Mesenchymal stem cell (in vitro differentiated cells and primary cell): ENCODE results near the gene C6orf132.

Experiments
- DNase-seq: peaks from one replicate; pipeline ENCODE4 v3.0.0-alpha.2; 2013
- H2AFZ ChIP-seq: one replicate; pipeline ENCODE4 v1.6.1; 2013; ENCODE audit warnings: low read depth, mild to moderate bottlenecking, control low read depth, inconsistent platforms, low read length, moderate library complexity
- H2AK5ac ChIP-seq: 2 replicates; pipeline ENCODE4 v1.6.1; 2013; ENCODE audit warnings: low read length, moderate library complexity, mild to moderate bottlenecking, inconsistent platforms; ENCODE audit not compliant: severe bottlenecking
- H2BK120ac ChIP-seq: one replicate; pipeline ENCODE4 v1.6.1; 2013; ENCODE audit warnings: low read depth, mild to moderate bottlenecking, inconsistent platforms, low read length, moderate library complexity
- H2BK12ac ChIP-seq, 2 experiments: one replicate each; pipeline ENCODE4 v1.6.1; 2013; ENCODE audit warnings: inconsistent platforms in 2 of 2, low read length in 2 of 2, mild to moderate bottlenecking in 2 of 2, moderate library complexity in 2 of 2, control low read depth in 1 of 2
- H2BK15ac ChIP-seq: one replicate; pipeline ENCODE4 v1.6.1; 2013; ENCODE audit warnings: mild to moderate bottlenecking, low read depth, inconsistent platforms; ENCODE audit not compliant: poor library complexity, severe bottlenecking
- H2BK5ac ChIP-seq: 2 replicates; pipeline ENCODE4 v1.6.1; 2013; ENCODE audit warnings: low read depth, mild to moderate bottlenecking, low read length, control low read depth, inconsistent platforms; ENCODE audit not compliant: poor library complexity, severe bottlenecking
- H3K14ac ChIP-seq, 2 experiments: one replicate each; pipeline ENCODE4 v1.6.1; 2013; ENCODE audit warnings: inconsistent platforms in 2 of 2, low read length in 2 of 2, control low read depth in 1 of 2, mild to moderate bottlenecking in 1 of 2, moderate library complexity in 1 of 2
- H3K18ac ChIP-seq, 2 experiments: one replicate each; pipeline ENCODE4 v1.6.1; 2013; ENCODE audit warnings: inconsistent platforms in 2 of 2, low read length in 2 of 2, control low read depth in 1 of 2, low read depth in 1 of 2, mild to moderate bottlenecking in 1 of 2
- H3K23ac ChIP-seq, 2 experiments: one replicate each; pipeline ENCODE4 v1.6.1; 2013; ENCODE audit warnings: inconsistent platforms in 2 of 2, low read length in 2 of 2, mild to moderate bottlenecking in 2 of 2, moderate library complexity in 2 of 2, control low read depth in 1 of 2
- H3K27ac ChIP-seq: 2 replicates; pipeline ENCODE4 v1.5.1; 2013; ENCODE audit warnings: mild to moderate bottlenecking, moderate library complexity, low read length, control low read depth, inconsistent platforms; ENCODE audit not compliant: poor library complexity, severe bottlenecking
- H3K27me3 ChIP-seq, 2 experiments: 2 replicates each; pipeline versions ENCODE4 v1.6.1 to v1.7.0; 2013; ENCODE audit warnings: low read length in 2 of 2, mild to moderate bottlenecking in 2 of 2, moderate library complexity in 2 of 2, control low read depth in 1 of 2, inconsistent platforms in 1 of 2; ENCODE audit not compliant: control insufficient read depth in 1 of 2, insufficient read depth in 1 of 2
- H3K36me3 ChIP-seq, 2 experiments: 2 replicates each; pipeline versions ENCODE4 v1.6.1 to v1.7.0; 2013; ENCODE audit warnings: low read length in 2 of 2, control low read depth in 1 of 2, inconsistent platforms in 1 of 2, low read depth in 1 of 2, mild to moderate bottlenecking in 1 of 2; ENCODE audit not compliant: insufficient read depth in 2 of 2, control insufficient read depth in 1 of 2
- H3K4ac ChIP-seq, 2 experiments: one replicate each; pipeline ENCODE4 v1.6.1; 2013; ENCODE audit warnings: inconsistent platforms in 2 of 2, low read length in 2 of 2, mild to moderate bottlenecking in 2 of 2, moderate library complexity in 2 of 2, control low read depth in 1 of 2, low read depth in 1 of 2
- H3K4me1 ChIP-seq: 2 replicates; pipeline ENCODE4 v1.6.1; 2013; ENCODE audit warnings: low read depth, low read length, control low read depth; ENCODE audit not compliant: control insufficient read depth, insufficient read depth
- H3K4me2 ChIP-seq: 2 replicates; pipeline ENCODE4 v1.6.1; 2013; ENCODE audit warnings: low read length, mild to moderate bottlenecking, inconsistent platforms; ENCODE audit not compliant: poor library complexity, severe bottlenecking
- H3K4me3 ChIP-seq, 2 experiments: 2 replicates each; pipeline versions ENCODE4 v1.5.1 to v1.7.0; 2013; ENCODE audit warnings: low read length in 2 of 2, mild to moderate bottlenecking in 2 of 2, control low read depth in 1 of 2, low read depth in 1 of 2; ENCODE audit not compliant: insufficient read depth in 1 of 2
- H3K79me1 ChIP-seq: replicated peaks from 2 replicates; pipeline ENCODE4 v1.6.1; 2013; ENCODE audit warnings: mild to moderate bottlenecking, control low read depth, low read length, inconsistent platforms; ENCODE audit not compliant: poor library complexity, severe bottlenecking
- H3K9ac ChIP-seq: 2 replicates; pipeline ENCODE4 v1.7.0; 2013; ENCODE audit warnings: mild to moderate bottlenecking, low read length, moderate library complexity
- H3K9me3 ChIP-seq: 2 replicates; pipeline ENCODE4 v1.7.0; 2013; ENCODE audit warnings: mild to moderate bottlenecking, low read length; ENCODE audit not compliant: control insufficient read depth
- H4K8ac ChIP-seq: one replicate; pipeline ENCODE4 v1.6.1; 2013; ENCODE audit warnings: inconsistent platforms, mild to moderate bottlenecking, low read length, moderate library complexity
- H4K91ac ChIP-seq: one replicate; pipeline ENCODE4 v1.6.1; 2013; ENCODE audit warnings: mild to moderate bottlenecking, low read length, inconsistent platforms
- WGBS: methylation state at CpG from one replicate; pipeline ENCODE4 v1.1.7; 2013; ENCODE audit warnings: mixed read lengths; 5-methylcytosine and 5-hydroxymethylcytosine counted together

The C6orf132 gene

DNA sequence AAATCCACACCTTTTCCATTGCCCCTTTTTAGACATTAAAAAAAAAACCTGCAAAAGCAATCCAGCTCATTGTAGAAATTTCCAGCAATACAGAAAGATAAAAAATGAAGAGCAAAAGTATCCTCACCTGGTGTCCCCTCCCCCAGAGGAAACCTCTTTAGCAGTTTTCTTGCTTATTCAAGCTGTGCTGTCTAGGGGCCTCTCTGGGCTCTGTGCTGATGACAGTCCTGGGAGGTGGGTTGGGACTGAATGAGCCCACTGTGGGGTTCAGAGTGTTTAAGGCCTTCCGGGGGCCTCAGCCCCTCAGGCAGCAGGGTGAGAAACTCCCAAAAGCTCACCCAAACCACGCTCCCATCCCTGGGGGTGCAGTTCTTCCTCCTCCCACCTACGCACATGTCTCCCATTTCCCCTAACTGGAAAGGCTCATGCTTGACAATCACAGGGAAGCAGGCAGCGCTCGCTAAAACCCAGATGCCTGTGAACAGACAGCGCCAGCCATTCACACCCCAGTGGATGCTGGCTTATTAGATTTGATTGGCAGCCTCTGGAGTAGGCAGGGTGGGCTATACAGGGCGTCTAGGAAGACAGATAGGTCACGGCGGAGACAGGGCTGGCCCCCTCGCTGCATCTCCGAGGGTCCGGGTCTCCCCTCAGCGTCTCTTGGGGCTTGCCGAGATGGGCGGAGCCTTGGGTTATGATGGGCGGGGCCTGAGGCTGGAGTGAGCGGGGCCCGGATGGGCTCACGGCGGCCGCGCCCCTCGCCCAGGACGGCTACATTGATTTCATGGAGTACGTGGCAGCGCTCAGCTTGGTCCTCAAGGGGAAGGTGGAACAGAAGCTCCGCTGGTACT lies 35.3 kb upstream of the C6orf132 start:
- no peak overlapping the region for H4K8ac ChIP-seq
- H3K36me3 ChIP-seq: no peaks in the 10 kb centered on the region
- peak overlapping the region; percentile 38 for H2BK15ac ChIP-seq
- no peak overlapping the region for H2BK120ac ChIP-seq
- H2AK5ac ChIP-seq: no peak overlapping the region
- H3K18ac ChIP-seq: no peak overlapping the region
- DNase-seq: no peak
- H3K79me1 ChIP-seq: no peaks in the 10 kb centered on the region
- no peaks in the 10 kb centered on the region for H3K4me1 ChIP-seq
- no peak overlapping the region for H3K4ac ChIP-seq
- no peak overlapping the region for H4K91ac ChIP-seq
- H3K27ac ChIP-seq: no peak overlapping the region
- no peaks in the 10 kb centered on the region for H3K9me3 ChIP-seq
- H2BK5ac ChIP-seq: no peak overlapping the region
- H3K27me3 ChIP-seq: peaks cover 0 to 11% of the 10 kb centered on the region in 2 experiments
- H3K9ac ChIP-seq: no peak overlapping the region
- no peak overlapping the region for H3K14ac ChIP-seq
- no peak overlapping the region for H2BK12ac ChIP-seq
- no peak overlapping the region for H3K23ac ChIP-seq
- H3K4me3 ChIP-seq: no peak overlapping the region
- WGBS: 24% methylated on average over 27 of the region's 27 CpGs
- peak overlapping the region; percentile 6 for H2AFZ ChIP-seq
- H3K4me2 ChIP-seq: no peak overlapping the region

DNA sequence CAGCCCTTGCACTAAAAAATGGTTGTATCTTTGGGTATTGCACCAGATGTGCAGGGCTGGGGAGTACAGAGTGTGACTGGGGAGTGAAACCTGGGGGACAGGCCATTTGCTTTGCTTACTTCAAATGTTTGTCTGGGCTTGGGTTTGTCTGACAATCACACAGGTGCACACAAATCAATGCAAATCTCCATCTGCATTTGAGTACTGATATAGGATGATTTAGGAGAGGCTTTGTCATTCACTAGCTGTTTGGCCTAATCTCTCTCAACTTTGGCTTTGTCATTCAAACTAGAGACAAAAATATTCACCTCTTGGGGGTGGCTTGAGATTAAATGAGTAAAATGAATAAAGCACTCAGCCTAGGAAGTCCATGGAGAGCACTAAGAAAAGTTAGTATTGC lies 34.6 kb upstream of the C6orf132 start:
- no peaks in the 10 kb centered on the region for H3K79me1 ChIP-seq
- H2AK5ac ChIP-seq: no peak overlapping the region

DNA sequence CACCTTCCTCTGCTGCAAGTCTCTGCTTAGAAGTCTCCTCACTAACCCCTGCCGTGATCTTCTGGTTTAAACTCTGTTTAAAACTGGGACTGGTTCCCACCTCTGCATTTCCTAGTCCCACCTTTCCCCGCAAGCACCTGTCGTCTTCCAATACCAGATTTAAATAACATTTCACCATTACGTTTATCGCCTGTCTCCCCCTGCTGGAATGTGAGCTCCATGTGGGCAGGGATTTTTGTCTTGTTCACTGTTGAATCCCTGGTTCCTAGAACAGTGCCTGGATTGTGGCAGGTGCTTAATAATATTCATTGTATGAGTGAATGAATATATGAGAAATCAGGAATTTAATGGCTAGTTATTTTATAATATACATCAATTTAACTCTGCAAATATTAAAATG lies 33.4 kb upstream of the C6orf132 start:
- Histone ChIP-seq H3K9me3 (no peaks in the 10 kb centered on the region), H2AFZ (no peak overlapping the region), H3K4me3 (no peak overlapping the region), H3K4me1 (no peaks in the 10 kb centered on the region), H3K4me2 (no peak overlapping the region), H3K79me1 (no peaks in the 10 kb centered on the region), H3K23ac (no peak overlapping the region), H3K36me3 (no peaks in the 10 kb centered on the region), H4K91ac (no peak overlapping the region), H4K8ac (no peak overlapping the region), H2AK5ac (no peak overlapping the region), H3K14ac (no peak overlapping the region), H2BK120ac (no peak overlapping the region), H3K4ac (no peak overlapping the region), H3K9ac (no peak overlapping the region), H2BK5ac (no peak overlapping the region), H2BK15ac (no peak overlapping the region), H3K27ac (no peak overlapping the region), H3K18ac (no peak overlapping the region), H3K27me3 (peaks cover 0 to 11% of the 10 kb centered on the region in 2 experiments), H2BK12ac (no peak overlapping the region)
- 65% methylated on average over 3 of the region's 5 CpGs for WGBS
- DNase-seq: no peak

More for the DNA sequence above, 34.6 kb upstream of the C6orf132 start:
- H3K4me2 ChIP-seq: no peak overlapping the region
- H3K9ac ChIP-seq: no peak overlapping the region
- no peak overlapping the region for H3K23ac ChIP-seq
- H2BK5ac ChIP-seq: no peak overlapping the region
- no peak overlapping the region for H2AFZ ChIP-seq
- H3K36me3 ChIP-seq: no peaks in the 10 kb centered on the region
- no peak overlapping the region for H4K91ac ChIP-seq
- H2BK120ac ChIP-seq: no peak overlapping the region
- H3K9me3 ChIP-seq: no peaks in the 10 kb centered on the region
- H3K4me3 ChIP-seq: no peak overlapping the region
- no peak overlapping the region for H4K8ac ChIP-seq
- no peak overlapping the region for H2BK12ac ChIP-seq
- no peak overlapping the region for H3K4ac ChIP-seq
- no peak overlapping the region for H3K27ac ChIP-seq
- no peak for DNase-seq
- no peak overlapping the region for H3K18ac ChIP-seq
- no peak overlapping the region for H3K14ac ChIP-seq
- H3K4me1 ChIP-seq: no peaks in the 10 kb centered on the region
- H2BK15ac ChIP-seq: no peak overlapping the region
- peaks cover 0 to 11% of the 10 kb centered on the region in 2 experiments for H3K27me3 ChIP-seq

DNA sequence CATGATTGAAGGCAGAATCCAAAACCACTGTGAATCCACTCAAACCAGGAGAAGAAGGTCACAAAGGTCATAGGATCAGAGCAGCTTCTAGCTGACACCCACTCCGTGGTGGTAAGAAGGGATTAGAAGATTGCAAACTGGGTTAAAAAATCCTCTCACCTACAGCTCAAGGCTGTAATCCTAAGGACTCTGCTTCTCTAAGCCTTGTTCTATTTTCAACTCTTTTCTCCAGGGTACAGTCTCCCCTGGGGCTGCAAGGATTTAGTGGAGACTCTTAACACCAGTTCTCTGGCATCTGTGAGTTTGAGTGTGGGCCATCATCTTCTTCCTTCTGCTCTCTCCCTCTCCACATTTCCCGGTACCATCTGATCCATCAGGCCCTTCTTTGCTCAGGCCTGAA lies 30.7 kb upstream of the C6orf132 start, which contains the start of gene GUCA1A:
Gene GUCA1A (plus strand): TSS at position 264 of the 400 bp plus-strand sequence. CDS start 250 bp downstream, outside the sequence.
- Histone ChIP-seq H3K4me2 (no peak within 1 kb of the TSS), H2BK5ac (no peak within 1 kb of the TSS), H3K9ac (no peak within 1 kb of the TSS), H3K4me3 (no peak within 1 kb of the TSS), H2AK5ac (no peak within 1 kb of the TSS), H2BK15ac (no peak within 1 kb of the TSS), H3K18ac (no peak within 1 kb of the TSS), H2AFZ (no peak within 1 kb of the TSS), H3K4ac (no peak within 1 kb of the TSS), H2BK120ac (no peak within 1 kb of the TSS), H2BK12ac (no peak within 1 kb of the TSS), H3K27me3 (peaks cover 0 to under 1% of the 10 kb centered on the region in 2 experiments), H4K8ac (no peak within 1 kb of the TSS), H3K36me3 (no peaks in the 10 kb centered on the region), H3K27ac (no peak within 1 kb of the TSS), H3K4me1 (no peaks in the 10 kb centered on the region), H3K23ac (no peak within 1 kb of the TSS), H4K91ac (no peak within 1 kb of the TSS), H3K14ac (no peak within 1 kb of the TSS), H3K9me3 (no peaks in the 10 kb centered on the region), H3K79me1 (no peaks in the 10 kb centered on the region)
- 83% methylated on average over 2 of the region's 2 CpGs for WGBS
- DNase-seq: no peak
